GM19025 (cell line): ENCODE data around the gene TPO.
"Not testable (repeated sequence)": the region's sequence is repeated elsewhere in the genome, so short reads cannot be mapped to it uniquely, and the experiment has no call there.

Experiments used
- ATAC-seq: cut with Tn5 transposase; IDR thresholded peaks from one replicate; pipeline ENCODE4 v1.9.1; 2021; ENCODE audit warnings: mild to moderate bottlenecking, low read depth, moderate library complexity; ENCODE audit not compliant: unreplicated experiment

The TPO gene

DNA sequence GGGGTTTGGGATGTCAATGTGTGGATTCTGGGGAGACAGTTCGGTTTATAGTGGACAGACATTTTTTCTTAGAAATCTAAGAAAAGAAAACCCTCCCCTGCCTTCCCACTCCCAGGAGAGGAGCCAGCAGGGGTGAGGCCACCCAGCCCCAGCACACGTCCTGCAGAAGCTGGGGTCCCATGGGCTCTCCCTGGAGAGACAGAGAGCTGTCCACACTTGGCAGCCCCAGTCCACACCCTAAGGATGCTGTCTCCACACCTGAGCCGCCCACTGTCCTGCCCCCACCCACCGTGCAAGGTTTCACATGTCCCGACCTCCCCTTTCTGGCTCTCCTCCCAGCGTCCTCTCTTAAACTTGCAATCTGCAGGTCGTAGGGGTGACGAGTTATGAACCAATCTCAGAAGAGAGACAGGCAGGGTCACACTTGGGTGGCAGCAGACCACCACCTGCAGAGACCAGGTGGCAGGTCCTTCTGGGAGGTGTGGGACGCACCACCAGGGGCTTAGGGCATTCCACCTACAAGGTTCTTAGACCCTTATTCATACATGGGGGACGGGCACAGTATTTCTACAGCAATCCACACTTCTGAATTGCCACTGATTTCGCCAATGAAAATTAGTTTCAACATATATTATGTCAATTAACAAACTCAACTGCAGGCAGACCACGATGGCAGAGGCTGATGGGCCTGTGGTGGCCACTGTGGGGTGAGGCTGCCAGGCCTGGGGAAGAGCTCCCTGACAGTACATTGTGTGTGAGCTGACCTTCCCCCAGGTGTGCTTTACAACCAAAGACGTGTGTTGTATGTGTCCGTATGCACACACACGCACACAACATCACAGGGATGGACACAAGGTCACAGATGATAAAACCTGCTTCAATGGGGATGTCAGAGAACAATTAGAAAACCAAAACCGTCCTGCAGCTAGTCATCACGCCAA lies 158.5 kb downstream of the TPO start:
- ATAC-seq, result no peak

DNA sequence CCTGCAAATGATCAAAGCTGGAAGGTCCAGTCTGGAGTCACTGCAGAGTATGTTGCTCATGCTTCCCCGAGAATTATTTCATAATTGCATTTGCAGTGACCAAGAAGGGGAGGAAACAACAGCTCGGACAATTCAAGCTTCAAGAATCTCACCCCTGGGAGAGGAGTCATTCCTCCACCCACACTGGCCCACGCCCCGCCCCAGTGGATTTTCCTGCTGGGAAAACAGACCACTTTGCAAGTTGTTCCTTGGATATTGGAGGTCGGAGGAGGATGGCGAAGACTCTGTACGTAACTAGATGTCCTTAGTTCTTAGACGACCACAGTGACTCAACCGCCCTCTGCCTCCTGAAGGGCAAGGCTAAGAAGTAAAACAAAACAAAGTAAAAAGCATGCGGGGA lies 159.4 kb downstream of the TPO start:
- no peak for ATAC-seq

DNA sequence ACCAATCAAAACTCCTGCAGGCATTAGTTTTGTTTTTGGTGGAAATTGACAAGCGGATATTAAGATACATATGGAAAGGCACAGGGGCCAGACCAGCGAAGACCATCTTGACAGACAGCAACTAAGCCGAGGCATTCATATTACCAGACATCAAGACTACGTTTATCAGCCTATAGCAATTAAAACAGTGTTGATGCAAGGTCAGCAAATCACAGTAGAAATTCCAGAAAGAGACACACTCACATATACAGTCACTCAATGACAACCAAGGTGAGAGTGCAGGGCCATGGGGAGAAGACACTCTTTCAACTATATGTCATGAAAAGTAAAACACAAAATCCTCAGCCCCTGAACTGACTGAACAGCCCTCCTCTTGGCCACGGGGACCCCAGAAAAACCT lies 164.6 kb downstream of the TPO start:
- ATAC-seq, result no peak

DNA sequence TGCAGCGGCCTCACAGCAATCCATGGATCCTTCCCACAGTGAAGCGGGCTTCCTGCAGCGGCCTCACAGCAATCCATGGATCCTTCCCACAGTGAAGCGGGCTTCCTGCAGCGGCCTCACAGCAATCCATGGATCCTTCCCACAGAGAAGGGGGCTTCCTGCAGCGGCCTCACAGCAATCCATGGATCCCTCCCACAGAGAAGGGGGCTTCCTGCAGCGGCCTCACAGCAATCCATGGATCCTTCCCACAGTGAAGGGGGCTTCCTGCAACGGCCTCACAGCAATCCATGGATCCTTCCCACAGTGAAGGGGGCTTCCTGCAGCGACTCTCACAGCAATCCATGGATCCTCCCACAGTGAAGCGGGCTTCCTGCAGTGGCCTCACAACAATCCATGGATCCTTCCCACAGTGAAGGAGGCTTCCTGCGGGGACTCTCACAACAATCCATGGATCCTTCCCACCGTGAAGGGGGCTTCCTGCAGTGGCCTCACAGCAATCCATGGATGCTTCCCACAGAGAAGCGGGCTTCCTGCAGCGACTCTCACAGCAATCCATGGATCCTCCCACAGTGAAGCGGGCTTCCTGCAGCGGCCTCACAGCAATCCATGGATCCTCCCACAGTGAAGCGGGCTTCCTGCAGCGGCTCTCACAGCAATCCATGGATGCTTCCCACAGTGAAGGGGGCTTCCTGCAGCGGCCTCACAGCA lies 168.1 kb downstream of the TPO start:
- not testable (repeated sequence) for ATAC-seq

DNA sequence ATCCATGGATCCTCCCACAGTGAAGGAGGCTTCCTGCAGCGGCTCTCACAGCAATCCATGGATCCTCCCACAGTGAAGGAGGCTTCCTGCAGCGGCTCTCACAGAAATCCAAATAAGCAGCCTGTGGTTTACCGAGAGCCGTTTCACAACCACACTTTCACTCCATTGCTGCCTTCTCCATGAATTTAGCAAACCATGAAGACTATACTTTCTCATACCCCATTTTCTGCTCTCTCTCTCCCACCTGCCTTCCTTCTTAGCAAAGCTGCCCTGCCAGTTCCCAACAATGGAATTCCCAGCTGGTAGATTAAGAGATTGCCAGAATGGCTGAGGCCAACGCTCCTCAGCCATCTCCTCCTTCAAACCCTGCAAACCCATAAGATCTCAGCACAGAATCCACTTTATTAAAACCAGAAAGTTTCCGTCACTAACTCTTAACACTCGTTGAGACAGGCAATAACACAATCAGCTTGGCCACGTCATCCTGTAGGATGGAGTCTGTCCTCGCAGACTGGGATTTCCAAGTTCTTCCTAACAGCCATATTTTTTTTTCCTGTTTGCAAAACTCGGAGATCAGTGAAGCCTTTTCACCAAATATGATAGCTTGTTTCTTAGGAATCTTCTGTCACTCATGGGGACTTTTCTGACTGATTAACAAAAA lies 168.8 kb downstream of the TPO start:
- ATAC-seq, result no peak

DNA sequence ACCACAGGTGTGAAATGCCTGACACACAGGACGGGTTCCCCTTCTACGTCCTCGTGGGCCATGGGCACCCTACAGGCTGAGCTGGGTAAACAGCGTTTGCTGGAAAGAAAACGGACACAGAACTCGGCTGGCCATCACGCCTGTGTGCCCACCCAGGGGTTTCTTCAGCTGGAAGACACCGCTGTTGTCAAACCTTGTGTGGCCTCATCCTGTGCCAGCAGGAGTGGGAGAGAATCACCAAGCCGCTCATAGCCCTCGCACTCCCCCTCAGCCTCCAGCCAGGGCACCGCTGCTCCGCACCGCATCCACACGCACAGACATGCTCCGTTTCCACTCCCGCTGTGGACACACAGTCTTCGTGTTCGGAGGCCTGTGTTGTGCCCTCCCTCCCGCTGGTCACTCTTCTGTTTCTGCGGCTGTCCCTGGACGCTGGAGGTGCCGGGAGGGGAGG lies 169.7 kb downstream of the TPO start:
- no peak for ATAC-seq

DNA sequence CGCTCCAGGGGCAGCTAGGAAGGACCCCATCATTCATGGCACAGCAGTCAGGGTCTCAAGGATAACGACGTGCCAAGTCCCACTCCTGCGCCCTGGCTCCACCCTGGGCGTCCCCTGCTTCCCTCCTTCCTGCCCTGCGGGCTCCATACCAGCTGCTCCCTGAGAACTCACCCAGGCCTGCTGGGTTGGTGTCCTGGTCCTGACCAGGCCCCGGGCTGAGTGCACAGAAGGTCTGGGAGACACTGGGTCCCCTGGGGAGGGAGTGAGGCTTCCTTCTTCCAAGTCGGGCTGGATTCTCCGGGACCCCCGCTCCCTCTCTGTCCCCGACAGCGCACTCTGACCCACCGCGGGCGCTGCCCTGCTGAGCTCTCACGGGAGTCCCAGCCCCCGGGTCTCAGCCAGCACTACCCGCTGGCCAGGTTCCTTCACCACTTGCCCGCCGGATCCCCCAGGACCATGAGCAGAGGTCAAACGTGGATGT lies 170.8 kb downstream of the TPO start:
- no peak for ATAC-seq

DNA sequence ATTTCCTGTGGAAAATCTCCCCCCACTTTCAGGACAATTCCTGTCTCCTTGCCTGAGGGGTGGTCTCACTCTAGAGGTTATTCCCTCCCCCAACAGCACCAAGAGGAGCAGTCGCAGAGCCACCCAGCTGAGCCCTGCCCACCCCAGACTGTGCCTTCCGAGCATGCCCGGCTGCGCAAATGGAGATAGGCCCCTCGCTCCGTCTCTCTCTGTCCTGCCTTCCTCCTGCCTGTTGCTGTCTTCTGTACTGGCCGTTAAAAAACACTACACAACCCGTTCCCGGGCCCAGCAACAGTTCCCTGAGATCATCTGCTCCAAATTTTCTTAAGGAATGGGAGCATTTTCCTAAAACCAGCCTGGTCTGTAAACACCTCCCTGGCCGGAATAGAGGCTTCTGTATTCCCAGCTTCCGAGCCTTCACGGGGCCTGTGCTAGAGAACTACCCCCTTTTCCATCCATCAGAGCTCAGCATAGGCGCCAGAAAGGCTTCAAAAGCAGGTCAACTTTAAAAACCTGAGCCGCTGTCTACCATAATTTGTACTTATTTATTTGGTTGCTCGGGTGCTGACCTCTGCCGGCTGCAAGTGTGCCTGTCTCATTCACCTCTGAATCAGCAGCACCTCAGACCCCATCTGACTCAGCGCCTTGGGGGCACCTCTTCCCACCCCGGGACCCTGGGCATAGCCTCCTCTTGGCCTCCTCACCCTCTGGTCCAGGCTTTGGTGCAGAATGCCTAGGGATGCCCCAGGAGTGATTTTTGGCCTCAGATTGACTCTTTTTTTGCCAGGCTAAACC lies 171.6 kb downstream of the TPO start:
- ATAC-seq, result no peak

DNA sequence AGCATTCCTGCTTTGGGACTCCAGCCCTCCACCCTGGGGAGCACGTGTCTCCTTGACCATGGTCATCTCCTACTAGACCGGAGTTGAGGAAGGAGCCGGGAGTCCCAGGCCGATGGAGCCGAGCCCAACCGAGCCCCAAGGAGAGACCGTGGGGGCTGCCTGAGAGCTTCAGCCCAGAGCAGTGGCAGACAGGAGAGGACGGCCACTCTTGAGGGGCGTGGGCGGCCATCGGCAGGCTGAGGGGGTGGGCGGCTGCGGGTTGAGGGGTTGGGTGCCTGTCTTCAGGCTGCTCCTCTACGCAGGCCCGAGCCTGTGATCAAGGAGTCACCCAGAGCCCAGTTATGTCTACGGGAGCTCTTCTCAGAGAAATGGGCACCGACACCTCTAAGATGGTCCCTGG lies 172.4 kb downstream of the TPO start:
- no peak for ATAC-seq

DNA sequence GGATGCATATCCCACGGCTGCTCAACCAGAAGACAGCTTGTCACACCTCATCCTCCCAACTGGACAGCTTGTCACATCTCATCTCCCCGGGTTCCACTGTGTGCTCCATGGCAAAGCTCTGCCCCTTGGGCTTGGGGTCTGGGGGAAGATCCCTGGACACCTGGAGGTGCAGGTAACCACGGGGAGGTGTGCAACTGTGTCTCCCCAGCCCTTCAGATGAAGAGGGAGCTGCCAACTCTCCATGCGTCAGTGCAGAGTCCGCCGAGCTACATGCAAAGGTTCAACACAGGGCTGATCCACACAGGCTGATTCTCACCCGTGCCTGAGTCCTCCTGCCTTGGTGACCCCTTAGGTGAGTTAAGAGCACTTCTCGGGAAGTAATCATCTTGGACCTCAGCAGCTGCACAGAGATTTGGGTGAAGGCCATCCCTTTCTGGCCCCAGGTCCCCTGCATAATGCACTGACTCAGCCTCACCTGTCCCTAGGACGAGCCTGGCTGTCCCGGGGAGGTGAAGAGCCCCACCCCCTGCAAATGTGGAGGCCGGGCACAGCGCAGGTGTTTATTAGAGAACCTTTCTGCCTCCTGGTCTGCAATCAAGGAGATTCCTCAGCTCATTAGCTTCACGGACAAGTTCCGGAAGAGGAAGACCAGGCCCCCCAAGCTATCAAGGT lies 173.1 kb downstream of the TPO start:
- ATAC-seq, result no peak

DNA sequence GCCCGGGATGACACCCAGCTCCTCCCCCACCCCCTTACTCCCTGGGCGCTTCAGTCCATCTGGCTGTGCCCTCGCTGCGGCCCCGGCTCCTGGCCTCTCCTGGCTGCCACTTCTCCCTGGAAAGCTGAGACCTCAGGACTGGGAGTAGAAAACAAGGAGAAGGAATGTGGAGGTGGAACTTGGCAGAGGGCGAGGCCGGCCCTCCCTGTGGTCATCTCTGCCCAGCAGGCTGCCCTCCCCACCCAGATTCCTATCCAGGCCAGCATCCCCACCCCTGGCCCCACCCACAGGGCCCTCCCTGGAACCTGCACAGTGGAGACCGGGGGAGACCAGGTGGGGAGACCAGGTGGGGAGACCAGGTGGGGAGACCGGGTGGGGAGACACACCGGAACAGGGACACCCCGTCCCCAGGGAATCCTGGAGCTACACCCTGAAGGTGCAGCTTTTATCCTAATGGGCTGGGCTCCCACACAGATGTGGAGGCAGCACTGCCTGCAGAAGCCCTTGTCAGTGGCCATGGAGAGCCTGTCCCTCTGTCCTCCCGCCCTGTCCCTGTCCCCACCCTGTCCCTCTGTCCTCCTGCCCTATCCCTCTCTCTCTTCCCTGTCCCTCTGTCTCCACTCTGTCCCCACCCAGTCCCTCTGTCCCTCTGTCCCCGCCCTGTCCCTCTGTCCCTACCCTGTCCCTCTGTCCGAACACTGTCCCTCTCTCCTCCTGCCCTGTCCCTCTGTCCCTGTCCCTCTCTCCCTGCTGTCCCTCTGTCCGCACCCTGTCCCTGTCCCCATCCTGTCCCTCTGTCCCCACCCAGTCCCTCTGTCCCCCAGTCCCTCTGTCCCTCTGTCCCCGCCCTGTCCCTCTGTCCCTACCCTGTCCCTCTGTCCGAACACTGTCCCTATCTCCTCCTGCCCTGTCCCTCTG lies 173.9 kb downstream of the TPO start:
- ATAC-seq, result no peak

DNA sequence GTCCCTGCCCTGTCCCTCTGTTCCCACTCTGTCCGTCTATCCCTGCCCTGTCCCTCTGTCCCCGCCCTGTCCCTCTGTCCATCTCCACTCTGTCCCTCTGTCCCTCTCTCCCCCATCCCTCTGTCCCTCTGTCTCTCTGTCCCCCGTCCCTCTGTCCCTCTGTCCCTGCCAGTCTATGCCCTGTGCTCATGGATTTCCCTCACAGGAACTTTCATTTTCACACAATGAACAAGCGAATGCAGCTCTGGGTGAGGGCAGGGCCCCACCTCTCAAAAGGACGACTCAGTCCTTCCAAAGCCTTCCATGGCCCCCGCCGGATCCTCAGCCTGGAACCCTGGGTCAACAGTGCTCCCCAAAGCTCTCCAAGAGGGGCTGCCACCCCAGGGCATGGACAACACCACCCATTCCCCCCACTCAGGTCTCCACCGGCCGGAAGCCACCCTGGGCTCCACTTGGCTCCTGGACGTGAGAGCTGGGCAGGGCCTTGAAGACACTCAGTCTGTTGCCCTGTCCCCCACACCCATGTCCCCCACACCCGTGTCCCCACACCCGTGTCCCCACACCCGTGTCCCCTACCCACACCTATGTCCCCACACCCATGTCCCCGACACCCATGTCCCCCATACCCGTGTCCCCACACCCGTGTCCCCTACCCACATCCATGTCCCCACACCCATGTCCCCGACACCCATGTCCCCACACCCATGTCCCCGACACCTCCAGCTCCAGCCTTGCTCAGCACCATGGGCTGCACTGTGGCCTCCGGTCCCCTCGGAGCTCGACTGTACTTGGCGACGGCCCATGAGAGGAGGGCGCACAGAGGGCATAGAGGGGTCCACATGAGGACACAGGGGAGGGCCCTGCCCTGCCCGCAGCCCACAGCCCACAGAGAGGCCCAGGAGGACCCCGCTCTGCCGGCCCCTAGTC lies 175.1 kb downstream of the TPO start:
- no peak for ATAC-seq

DNA sequence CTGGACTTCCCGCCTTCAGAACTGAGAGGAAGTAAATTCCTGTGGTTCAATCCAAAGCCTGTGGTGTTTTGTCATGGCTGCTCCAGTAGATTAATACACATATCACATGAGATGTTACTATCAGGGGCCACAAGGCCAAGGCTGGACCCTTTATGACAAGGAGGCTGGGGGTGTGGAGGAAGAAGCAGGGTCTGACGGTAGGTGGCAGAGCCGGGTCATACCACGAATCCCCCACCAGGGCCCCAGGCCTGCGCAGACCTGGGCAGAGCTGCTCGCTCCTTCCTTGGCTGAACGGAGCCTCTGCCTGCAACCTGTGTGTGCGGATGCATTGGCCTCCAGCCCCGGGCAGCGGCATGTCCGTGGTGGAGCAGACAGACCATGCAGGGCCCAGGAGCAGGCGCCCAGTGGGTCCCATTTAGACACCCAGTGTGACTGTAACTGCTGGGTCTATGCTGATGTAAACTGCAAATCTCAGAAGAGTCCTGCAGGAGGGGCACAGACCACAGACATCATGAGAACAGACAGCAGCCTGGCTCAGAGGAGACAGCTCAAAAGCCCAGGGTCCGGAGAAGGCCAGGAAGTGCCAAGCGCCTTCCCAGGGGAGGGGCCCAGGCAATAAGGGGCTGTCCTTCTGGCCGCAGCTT lies 175.8 kb downstream of the TPO start:
- no peak for ATAC-seq

DNA sequence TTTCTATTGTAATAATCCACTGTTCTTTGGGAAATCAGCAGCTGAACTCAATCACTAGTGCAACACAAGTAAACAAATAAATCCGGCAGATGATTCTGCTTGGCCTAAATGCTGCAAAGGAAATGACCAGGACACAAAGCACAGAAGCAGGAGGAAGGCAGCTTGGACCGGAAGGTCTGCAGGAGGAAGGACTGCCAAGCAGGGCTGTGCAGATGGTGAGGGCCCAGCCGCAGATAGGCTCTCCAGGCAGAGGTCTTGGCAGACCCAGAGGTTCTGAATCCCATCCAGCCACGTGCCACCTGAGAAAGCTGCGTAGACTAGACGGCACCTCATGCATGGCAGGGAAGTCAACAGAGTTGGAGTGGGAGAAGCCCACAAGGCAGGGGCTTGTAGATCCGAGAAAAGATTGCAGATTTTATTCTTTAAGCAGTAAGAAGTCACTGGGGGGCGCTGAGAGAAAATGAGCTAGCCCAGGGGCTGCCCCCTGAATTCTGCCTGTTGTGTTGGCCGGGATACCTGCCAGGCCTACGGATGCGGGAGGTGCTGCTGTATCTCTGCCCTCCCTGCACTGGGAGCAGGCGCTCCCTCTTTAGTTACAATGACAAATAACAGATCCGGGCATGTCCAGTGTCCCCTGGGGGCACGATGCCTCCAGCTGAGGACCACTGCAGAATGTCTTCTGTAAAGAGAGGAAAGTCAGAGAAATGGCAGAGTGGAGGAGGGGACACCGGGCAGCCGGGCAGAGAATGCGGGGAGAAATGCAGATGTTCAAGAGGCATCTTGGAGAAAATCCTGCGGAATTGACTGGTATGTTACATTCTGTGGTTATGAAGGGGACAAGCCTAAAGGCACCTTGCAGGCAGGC lies 177.6 kb downstream of the TPO start:
- ATAC-seq, result no peak

DNA sequence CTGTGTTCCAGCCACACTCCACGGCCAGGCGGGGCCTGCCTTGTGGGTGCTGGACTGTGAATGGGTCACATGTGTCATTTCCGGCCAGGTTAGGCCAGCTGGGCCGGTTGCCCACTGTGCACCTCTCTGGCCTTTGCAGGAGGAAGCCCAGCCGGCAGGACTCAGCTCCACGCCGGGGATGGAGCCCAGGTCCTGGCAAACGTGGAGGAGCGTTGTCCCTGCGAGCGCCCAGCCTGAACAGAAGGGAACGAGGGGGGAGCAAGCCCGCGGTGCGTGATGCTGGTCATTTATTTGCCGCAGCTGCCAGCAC lies 178.2 kb downstream of the TPO start:
- ATAC-seq, result no peak
